ENCODE results near the gene ETAA1.

- TF ChIP-seq, protein P1, sequence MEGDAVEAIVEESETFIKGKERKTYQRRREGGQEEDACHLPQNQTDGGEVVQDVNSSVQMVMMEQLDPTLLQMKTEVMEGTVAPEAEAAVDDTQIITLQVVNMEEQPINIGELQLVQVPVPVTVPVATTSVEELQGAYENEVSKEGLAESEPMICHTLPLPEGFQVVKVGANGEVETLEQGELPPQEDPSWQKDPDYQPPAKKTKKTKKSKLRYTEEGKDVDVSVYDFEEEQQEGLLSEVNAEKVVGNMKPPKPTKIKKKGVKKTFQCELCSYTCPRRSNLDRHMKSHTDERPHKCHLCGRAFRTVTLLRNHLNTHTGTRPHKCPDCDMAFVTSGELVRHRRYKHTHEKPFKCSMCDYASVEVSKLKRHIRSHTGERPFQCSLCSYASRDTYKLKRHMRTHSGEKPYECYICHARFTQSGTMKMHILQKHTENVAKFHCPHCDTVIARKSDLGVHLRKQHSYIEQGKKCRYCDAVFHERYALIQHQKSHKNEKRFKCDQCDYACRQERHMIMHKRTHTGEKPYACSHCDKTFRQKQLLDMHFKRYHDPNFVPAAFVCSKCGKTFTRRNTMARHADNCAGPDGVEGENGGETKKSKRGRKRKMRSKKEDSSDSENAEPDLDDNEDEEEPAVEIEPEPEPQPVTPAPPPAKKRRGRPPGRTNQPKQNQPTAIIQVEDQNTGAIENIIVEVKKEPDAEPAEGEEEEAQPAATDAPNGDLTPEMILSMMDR (IDR thresholded peaks at IDR 0.05): no peak
- no peak for TF ChIP-seq POLR2A (IDR thresholded peaks at IDR 0.05)
Observed at GRCh38 chr2:67374481-67374880, 22.7 kb upstream of the ETAA1 start.

All from esophagus squamous epithelium (tissue), 4 donors.